ACHN (cell line): Measurements from ENCODE around the gene TCP11L2.

Experiments used
- DNase-seq: peaks from one replicate; pipeline ENCODE4 v3.0.0-alpha.2; 2015
- in situ Hi-C: cut with HindIII; loops from 2 replicates; pipeline ENCODE4 v1.10.0; 2017; ENCODE audit warnings: low sequenced_read_pairs, low pct_ligation_motif_present, low pct_unique_long_range_greater_than_20kb

Gene TCP11L2

GRCh38 chr12:106329231-106329982 is 26.9 kb downstream of the TCP11L2 start:
- DNase-seq: no peak
- in situ Hi-C loops: no loop called here

GRCh38 chr12:106331599-106331998 is 29.1 kb downstream of the TCP11L2 start:
- DNase-seq: no peak

DNA sequence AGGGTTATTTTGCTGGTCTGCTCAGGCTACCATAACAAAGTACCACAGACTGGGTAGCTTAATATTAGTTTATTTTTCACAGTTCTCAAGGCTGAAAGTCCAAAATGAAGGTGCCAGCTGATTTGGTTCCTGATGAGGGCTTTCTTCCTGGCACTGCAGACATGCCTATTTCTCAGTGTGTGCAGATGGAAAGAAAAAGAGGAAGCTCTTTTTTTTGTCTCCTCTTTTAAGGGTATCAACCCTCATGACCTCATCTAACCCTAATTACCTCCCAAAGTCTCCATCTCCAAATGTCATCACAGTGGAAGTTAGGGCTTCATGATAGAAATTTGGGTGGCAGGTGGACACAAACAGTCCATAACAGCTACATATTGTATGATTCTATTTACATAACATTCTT is 30.0 kb downstream of the TCP11L2 start:
- in situ Hi-C loops: no loop called here
- no peak for DNase-seq

More at GRCh38 chr12:106331599-106331998, 29.1 kb downstream of the TCP11L2 start:
- in situ Hi-C loops: no loop called here

GRCh38 chr12:106333010-106333409 is 30.5 kb downstream of the TCP11L2 start:
- no peak for DNase-seq
- in situ Hi-C loops: no loop called here

DNA sequence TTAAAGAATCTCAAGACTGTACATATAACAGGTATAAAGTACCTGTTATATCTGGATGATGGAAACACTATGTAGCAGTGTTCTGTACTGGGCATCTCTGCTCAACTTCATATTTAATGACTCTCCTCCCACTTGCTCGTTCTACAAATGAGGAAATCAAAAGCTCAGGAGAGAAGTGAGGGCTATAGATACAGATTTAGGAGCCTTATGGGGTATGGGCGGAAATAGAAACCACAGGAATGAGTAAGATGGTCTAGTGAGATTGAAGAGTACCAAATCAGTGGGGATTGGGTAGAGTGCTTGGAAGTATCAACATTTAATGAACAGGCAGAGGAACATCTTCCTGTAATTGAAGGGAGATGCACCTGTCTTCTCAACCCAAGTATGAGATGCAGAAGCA is 31.2 kb downstream of the TCP11L2 start:
- in situ Hi-C loops: no loop called here
- no peak for DNase-seq

DNA sequence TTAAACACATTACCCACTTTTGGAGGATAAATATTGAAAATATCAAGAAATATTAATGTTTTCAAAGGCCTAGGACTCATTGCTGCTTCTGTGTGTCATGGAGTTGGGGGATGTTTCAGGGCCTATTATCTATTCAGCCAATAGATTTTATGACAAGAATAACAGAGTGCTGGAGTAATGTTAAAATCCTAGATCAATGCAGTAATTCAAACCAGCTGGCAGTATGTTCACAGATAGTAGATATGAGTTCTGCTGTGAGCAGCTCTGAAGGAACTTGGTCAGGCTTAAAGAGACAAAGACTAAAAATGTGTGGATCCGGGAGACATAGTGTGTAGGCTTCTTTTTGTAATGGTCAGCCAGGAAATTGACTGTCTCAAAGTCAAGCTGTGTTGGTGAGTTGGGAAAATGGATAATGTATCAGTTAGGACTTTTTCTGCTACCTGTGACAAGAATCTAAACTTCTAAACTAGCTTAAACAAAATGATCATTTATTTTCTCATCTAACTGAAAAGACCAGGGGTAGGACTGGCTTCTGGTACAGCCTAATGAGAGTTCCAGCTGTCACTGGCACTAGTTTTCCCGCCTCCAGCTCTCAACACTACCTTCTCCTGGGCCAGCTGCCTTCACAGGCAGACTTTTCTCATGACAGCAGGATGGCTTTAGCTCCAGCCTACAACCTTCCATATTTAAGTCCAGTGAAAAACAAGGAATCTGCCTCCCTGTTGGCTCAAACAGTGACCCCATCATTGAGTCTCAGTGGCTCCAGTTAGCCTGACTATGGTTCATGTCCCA is 38.7 kb downstream of the TCP11L2 start:
- no peak for DNase-seq
- in situ Hi-C loops: no loop called here

DNA sequence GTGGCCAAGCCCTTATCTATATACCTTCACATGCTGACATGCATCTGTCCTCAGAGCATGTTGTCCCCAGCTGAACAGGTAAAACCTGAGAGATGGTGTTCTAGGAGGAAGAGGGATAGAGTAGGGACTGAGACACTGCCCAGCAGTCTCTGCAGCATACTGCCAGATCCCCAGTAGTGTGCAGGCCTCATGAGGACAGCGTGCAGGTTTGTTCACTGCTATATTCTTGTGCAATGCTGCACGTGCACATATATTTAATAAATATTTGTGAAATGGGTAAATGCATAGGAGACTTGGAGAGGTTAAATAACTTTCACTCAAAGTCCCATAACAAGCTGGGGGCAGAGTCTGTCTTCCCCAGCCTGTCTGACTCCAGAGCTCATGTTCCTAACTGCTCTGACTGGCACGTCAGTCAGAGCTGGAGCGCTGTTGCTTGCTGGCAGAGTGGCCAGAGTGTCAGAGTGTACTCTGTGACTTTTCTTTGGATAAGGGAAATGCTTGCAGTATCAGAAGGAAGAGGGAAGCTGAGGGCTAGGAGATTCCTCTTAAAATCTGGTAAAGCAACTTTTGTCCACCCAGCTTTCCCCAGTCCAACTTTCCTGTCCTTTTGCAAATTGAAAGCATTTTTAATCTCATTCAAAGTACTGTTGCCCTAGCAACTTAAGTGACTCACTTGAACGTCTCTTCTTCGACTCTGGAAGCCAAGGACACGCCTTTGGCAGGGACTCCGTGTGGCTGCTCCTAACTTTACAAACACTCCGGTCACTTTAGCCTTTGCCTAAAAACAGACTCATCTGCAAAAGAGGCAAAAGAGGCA is 40.1 kb downstream of the TCP11L2 start:
- peak; percentile 54 for DNase-seq

GRCh38 chr12:106343214-106343528 is 40.6 kb downstream of the TCP11L2 start:
- in situ Hi-C loops: no loop called here
- no peak for DNase-seq

More for the DNA sequence above, 40.1 kb downstream of the TCP11L2 start:
- in situ Hi-C loops: no loop called here

GRCh38 chr12:106344131-106344530 is 41.6 kb downstream of the TCP11L2 start:
- DNase-seq: no peak
- in situ Hi-C loops: no loop called here

- in situ Hi-C loops: no loop called here
- peak; percentile 70 for DNase-seq
These were observed 43.2 kb downstream of the TCP11L2 start for GRCh38 chr12:106345746-106346145.

GRCh38 chr12:106348411-106348810 is 45.9 kb downstream of the TCP11L2 start:
- in situ Hi-C loops: no loop called here
- no peak for DNase-seq

DNA sequence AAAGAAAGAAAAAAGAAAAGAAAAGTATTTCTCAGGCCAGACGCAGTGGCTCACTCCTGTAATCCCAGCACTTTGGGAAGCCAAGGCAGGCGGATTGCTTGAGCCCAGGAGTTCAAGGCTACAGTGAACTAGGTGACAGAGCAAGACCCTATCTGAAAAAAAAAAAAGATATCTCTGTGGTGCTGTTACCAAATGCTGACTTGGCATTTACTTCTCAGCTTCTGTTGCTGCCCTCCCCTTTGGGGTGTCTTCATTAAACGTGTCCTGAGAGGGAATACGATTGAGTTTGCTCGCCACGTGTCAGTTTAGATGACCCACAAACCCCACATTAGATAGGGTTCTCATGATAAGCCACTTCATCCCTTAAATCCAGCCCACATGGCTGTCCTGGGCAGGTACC is 50.6 kb downstream of the TCP11L2 start:
- no peak for DNase-seq
- in situ Hi-C loops: no loop called here

DNA sequence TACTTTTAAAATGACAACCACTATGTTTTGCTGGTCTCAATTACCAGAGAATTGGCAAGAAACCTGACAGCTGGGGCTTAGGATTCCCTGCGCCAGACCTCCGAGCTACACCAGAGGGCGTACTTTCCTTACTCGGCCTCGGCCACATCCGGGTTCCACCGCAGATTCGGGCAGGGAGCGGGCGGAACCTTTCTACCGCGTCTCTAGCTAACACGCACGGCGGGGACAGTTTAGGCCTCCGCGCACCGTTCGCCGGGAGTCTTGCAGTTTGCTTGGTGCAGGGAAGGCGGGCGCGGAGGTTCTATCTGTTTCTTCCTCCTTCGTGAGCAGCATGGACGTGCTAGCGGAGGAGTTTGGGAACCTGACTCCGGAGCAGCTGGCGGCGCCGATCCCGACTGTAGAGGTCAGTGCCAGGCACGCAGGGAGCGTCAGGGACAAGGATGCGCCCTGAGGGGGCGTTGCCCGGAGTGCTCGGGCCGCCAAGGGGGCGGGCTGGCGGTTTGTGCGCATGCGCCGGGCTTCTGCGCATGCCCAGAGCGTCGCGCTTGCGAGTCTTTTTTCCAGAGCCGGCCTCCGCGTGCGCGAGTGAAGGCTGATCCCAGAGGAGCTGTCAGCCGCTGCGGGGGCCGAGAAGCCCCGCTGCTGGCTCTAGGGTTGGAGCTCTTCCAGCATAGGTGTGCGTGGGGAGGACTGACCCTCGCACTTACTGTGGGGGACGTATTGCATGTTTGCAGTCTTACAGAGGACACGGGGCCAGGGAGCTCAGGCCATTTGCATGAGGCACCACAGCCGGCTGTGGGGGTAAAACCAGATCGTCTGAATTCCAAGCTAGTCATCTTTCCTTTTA is 55.2 kb downstream of the TCP11L2 start, which contains the start of gene POLR3B:
TSS of gene POLR3B (plus strand) at position 200 of the 847 bp plus-strand sequence. CDS start at position 332, 132 bp downstream.
- peak; percentile 98 for DNase-seq
- in situ Hi-C loops: no loop called here

GRCh38 chr12:106358396-106359241 is 56.1 kb downstream of the TCP11L2 start:
- peak; percentile 65 for DNase-seq
- in situ Hi-C loops: no loop called here

DNA sequence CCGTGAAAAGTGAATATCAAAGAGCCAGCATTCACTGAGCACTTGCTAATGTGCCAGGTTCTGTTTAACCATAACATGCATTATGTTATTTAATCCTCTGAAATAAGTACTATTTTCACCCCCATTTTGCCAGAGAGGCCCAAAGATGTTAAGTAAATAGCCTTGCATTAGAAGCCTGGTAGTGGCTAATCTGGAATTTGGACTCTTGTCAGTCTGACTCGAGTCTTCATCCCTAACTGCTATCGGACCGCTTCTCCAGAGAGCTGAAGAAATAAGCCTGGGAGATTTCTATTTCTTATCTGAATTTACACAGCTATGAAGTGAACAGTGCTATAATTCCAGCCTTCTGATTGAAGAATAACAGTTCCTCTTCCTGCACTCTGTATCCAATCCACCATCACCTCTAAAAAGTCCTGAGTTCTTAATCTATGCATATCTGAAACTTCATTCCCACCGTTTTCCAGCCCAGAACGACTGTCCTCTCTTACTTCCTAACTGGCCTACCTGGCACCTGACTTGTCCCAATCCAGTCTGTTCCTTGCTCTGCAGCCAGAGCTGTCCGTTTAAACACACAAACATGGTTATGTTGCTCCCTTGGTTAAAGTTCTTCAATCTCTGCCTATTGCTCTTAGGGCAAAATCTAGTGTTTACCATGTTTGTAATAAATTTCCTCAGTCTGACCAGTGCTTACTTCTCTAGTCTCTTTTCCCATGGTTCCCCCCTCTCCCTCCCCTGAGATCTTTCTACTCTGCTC is 57.3 kb downstream of the TCP11L2 start:
- in situ Hi-C loops: no loop called here
- DNase-seq: no peak

DNA sequence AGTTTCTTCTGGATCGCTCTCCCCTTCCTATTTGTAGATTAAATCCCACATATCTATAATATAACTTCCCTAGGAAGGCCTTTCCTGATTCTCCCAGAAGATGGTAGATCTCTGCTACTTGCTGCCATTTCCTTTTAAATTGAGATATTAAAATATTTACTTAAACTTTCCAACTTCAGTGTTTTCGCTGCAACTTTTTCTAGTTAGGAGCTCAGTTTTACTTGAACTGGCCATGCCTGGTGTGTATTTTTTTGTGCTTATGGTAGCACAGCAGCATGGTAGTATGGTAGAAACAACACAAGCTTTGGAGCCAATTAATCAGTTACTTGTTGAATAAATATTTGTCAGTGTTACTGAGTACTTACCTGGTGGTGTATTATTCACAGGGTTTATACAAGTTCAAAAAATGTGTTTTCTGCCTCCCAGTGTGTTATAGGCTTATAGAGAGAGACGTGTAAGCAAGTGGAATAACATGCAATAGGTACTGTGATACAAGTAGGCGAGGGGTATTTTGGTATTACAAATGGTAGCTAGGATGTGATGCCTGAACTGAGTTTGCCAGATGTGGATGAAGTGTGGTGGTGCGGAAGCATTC is 58.0 kb downstream of the TCP11L2 start:
- no peak for DNase-seq
- in situ Hi-C loops: no loop called here
